Left lobe of liver (tissue), 2 donors: ENCODE results near the gene TRAPPC3L. TPM values are rescaled to one million over a fixed set of nuclear protein-coding genes. Genes with fewer than 3 reads are reported as not detected.

ENCODE experiments used
- ATAC-seq: fragments of 200-7000 bp; cut with Tn5 transposase; one replicate; pipeline ENCODE4 v1.9.1; 2020; ENCODE audit warnings: mild to moderate bottlenecking, moderate library complexity
- DNase-seq: peaks from one replicate; pipeline ENCODE4 v3.0.0-alpha.2; 2020; ENCODE audit warnings: low spot score
- total RNA-seq: library from RNA; stranded (reverse); gene quantifications from one replicate; pipeline ENCODE4 v1.2.1, GENCODE V29; 2021
- donor health status: DM: no; HTN: no; CAD: no; lungs with moderate emphysema.
- donor health status: DM: no; HTN: yes; CAD: no.

TRAPPC3L gene
- total RNA-seq, 1 donor from 2014 or later, result not detected

DNA sequence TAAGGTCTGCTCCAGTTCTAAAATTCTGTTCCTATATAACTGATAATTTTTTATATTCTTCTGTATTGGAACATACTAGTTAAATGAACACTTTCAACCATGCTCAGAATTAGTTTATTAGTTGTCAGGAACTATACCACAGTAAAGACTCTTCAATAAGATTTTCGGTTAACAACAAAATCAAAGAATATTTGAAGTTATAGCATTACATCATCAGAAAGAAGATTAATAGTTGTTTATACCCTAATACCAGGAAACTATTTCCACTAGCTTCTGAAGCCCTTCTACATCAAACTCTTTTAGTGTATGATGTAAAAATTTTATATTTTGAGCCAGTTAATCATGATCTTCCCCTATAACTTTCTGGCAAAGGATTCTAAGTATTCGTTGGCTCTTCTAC lies 14.6 kb upstream of the TRAPPC3L start:
- DNase-seq (no peak), ATAC-seq (no peak)

DNA sequence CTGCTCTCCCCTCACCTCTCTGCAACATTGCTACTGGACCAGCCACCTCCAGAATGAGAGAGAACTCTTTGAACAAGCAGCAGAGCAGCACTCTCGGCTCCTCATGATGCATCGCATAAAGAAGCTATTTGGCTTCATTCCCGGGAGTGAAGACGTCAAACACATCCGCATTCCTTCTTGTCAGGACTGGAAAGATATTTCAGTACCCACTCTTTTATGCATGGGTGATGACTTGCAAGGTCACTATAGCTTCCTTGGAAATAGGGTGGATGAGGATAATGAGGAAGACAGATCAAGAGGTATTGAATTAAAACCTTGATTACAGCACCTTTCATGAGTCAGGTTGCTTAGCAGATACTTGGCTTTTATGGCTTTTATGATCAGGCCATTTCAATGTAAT lies 12.4 kb upstream of the TRAPPC3L start:
- ATAC-seq (peak; percentile 19), DNase-seq (no peak)

DNA sequence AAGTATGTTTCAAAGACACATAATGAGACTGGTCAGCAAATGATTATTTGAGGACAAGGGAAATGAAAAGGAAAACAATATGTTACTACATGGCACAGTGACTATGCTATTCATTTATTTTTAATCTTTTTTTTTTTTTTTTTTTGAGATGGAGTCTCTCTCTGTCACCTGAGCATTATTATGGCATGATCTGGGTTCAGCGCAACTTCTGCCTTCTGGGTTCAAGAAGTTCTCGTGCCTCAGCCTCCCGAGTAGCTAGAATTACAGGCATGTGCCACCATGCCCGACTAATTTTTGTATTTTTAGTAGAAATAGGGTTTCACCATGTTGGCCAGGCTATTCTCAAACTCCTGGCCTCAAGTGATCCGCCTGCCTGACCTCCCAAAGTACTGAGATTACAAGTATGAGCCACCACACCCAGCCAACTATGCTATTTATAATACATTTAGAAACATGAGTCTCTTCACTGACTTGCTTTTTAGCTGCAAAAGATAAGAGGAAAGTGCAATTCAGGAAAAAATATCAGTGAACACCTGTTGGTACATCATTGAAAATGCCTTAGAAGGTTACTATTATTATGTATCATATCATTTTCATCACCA lies 11.4 kb upstream of the TRAPPC3L start:
- DNase-seq (no peak), ATAC-seq (no peak)

GRCh38 chr6:116556065-116556464 lies 10.6 kb upstream of the TRAPPC3L start:
- ATAC-seq, result no peak
- no peak for DNase-seq

DNA sequence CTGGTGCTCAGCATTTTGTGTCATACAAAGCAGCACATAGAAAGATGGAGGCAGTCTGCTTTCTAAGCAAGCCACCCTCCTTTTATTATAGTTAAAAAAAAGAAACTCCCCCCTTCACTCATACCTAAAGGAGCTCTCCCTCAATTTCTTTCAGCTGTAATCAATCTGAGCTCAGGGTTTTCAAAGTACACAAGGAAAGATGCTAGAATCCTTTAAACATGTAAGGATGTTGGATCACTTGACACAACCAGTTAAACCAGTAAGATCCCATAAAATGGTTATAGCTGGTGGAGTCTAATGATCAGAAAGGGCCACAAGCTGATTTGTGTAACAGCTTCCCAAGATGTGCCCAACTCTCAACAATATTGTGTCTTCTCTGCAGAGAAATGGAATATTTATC lies 8.0 kb upstream of the TRAPPC3L start, which contains the start of gene CALHM4:
CALHM4 (plus strand) TSS at position 301 of the 400 bp plus-strand sequence; CDS start at position 344, 43 bp downstream.
- ATAC-seq (no peak), DNase-seq (no peak)

DNA sequence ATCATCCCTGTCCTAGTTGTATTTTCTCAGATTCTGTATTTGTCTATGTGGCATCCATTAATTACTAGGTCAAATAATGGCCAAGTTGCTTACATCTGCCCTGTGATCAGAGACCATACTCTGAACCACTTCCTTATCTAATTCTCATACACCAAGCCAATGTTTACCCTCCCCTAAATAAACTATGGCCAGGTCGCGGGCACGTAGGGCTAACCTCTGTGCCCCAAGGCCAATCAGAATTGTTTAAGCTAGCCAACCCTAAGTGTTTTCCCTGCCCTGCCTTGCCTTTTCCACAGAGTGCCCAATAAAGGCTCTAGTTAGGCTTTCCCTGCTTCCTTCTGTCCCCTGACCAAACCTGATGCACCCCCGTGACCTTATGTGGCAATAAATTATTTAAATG lies 5.3 kb upstream of the TRAPPC3L start:
- ATAC-seq (peak; percentile 87), DNase-seq (no peak)

DNA sequence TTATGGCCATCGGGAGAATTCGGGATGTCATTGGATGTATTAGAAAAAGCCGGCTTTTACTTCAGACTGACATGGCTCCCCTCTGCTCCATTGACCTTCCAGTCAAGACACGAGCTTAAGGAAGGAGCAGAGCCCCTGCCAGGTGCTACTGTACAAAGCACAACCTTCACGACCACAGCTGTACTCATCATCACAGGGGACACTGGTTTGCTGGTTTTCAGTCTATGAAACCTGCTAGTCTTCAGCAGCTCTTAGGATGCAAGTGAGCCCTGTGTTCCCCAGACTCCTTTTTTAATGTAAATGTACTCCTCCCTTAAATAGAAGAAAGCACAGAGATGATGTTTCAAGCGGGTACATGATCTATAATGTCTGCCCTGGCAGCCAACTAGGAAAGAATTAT lies 1.9 kb upstream of the TRAPPC3L start:
- DNase-seq, result no peak
- no peak for ATAC-seq

DNA sequence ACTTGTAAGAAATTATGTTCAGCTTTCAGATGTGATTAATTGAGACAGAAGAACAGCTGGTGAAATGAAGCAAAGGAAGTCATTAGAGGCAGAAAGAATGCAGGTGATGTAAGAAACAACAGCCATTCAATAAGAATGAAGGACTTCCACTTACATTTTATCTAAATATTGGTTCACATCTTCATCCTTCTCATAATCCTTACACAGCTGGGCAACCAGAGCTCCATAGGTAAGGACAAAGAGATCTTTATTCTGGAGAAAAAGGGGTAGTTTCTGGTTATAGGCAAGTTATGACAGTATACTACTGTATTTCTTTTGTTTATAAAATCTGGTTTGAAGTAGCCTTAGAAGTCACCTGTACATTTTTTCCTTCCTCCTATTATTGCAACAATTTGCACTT lies 2.3 kb downstream of the TRAPPC3L start:
- ATAC-seq, result no peak
- DNase-seq, result no peak

- ATAC-seq (no peak), DNase-seq (no peak)
Observed at GRCh38 chr6:116542426-116542825, 3.1 kb downstream of the TRAPPC3L start.

- ATAC-seq, result peak; percentile 89
- no peak for DNase-seq
Observed at GRCh38 chr6:116536216-116536621, 9.3 kb downstream of the TRAPPC3L start.

DNA sequence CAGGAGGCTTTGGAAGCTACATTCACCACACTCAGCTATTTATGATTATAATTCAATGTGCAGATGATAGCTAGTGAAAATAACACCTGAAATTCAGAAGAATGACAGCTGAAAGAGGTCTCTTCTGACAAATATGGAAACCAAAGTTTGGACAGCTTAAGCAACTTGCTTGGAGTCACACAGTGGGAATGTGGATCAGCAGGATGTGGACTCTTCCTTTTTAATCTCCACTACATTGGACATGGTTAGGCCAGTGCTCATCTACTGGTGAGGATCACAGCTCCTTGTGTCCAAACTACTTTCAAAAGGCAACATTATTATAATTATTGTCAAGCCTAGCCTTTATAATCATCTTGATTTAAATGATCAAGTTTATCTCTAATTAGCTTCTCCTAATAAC lies 10.4 kb downstream of the TRAPPC3L start:
- ATAC-seq, result no peak
- no peak for DNase-seq

DNA sequence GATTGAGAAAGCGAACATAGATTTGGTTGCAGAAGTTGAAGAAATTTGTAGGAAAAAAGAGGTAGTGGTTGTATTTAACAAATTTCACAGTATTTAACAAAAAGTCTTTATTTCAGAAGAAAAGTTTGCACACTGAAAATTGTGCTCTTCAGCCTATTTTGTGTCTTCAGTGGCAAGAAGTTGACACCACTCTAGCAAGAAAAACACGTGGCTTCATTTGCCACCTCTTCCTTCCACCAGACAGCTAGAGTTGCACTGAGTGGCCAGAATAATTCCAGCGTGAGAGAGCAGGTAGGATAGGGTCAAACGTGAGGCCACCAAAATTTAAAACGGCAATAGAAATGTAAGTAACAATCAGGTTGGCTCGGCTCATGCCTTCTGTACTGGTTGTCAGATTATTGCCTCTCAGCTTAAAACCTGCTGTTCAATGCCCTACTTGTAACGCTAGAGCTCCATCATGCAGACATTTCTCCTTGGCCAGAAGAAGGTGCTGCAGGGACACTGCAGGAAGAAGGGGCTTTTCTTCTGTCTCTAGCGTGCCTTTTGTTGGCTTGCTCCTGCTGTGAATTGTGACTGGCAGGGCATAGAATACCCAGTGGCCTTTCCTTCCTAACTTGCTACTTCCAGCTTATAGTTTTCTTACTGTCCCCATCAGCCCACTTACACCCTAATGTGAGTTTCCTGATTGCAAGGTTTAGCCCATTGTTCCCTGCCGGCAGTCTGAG lies 12.1 kb downstream of the TRAPPC3L start:
- ATAC-seq (no peak), DNase-seq (no peak)

DNA sequence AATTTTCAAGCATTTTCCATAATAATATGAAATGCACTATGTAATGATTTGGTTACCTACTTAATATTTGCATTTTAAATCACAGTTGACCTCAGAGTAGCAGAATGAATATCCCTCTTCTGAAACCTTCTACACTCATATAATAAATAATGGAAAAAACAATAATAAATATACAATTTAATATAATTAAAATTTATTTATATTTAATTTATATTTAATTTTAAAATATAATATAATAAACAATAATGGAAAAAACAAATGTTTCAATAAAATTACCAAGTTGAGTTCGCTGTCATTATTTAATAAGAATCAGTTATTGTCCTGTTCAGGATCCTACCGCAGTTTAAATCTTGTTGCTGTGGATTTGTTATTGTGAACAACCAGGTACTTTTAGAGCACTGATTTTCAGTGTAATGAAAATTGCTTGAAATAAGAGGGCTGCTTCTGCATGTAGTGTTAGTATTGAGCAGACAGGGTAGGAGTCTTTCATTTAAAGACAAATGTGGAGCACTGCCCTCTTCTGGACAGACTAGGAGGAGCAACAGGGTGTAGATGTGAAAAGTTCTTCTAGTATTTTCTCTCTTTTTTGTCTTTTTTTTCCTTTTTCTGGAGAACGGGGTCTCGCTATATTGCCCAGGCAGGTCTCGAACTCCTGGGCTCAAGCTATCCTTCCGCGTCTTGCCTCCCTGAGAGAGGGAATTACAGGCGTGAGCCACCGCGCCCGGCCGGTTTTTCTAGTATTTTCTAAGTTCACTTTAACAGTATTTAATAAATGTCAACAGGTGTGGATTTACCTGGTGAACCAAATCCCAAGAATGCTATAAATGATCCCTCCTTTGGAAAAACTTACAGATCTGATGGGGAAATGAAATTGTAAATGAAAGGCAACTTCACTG lies 13.6 kb downstream of the TRAPPC3L start:
- ATAC-seq (peak; percentile 92), DNase-seq (peak; percentile 46)

GRCh38 chr6:116530436-116530835 lies 15.0 kb downstream of the TRAPPC3L start:
- ATAC-seq (no peak), DNase-seq (no peak)

GRCh38 chr6:116529466-116530290 lies 15.8 kb downstream of the TRAPPC3L start:
- ATAC-seq (no peak), DNase-seq (no peak)

DNA sequence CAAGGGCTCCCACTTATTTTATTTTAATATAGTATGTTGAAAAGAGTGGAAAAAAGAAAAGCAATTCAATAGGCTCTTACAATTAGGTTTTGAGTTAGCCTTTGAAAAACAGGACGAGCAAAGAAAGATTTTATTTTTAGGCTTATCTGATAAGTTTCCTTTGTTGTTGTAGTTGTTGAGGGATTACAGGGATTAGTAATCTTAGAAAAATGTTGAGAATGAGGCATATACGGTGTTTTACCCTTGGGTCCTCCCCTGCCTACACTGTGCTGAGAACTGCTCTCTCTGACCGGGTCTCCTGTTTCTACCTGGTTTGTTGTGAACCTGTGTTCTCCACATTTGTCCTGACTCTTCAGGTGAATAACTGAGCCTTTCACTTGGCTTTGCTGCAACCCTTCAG lies 16.7 kb downstream of the TRAPPC3L start:
- ATAC-seq (no peak), DNase-seq (no peak)

DNA sequence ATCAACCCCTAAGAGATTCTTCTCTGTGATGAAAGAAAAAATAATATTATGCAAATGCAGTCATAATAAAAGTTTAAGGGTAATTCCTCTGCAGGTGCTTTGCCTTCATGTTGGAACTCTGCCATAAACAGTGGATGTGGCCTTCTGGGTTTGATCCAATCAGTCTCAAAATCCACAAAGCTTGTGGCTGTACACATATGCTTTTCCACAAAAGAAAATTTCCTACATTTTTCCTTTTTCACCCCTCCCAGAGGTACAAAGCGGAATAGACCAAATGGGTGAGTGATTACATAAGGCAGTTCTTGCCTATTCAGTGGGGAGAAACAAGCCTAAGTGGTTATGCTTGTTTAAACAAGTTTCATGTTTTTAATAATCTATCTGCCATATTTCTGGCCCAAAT lies 17.4 kb downstream of the TRAPPC3L start:
- DNase-seq (no peak), ATAC-seq (no peak)

DNA sequence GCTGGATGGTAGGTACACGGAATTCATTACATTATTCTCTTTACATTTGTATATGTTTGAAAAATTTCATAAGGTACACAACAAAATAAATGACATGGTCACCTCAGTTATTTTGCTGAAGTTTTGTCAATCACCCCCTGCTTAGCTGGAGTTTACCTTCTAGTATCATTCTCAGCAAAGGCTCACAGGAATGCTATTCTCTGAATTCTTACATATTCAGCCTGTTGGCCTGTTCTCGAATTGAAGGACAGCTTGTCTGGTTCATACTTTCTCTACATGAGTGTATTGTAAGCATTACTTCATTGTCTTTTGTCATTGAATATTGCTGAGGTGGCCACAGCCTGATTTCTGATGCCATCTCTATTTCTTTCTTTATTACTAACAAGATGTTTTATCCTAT lies 21.2 kb downstream of the TRAPPC3L start:
- no peak for DNase-seq
- no peak for ATAC-seq

- DNase-seq (no peak), ATAC-seq (no peak)
Observed at GRCh38 chr6:116522896-116523295, 22.6 kb downstream of the TRAPPC3L start.

DNA sequence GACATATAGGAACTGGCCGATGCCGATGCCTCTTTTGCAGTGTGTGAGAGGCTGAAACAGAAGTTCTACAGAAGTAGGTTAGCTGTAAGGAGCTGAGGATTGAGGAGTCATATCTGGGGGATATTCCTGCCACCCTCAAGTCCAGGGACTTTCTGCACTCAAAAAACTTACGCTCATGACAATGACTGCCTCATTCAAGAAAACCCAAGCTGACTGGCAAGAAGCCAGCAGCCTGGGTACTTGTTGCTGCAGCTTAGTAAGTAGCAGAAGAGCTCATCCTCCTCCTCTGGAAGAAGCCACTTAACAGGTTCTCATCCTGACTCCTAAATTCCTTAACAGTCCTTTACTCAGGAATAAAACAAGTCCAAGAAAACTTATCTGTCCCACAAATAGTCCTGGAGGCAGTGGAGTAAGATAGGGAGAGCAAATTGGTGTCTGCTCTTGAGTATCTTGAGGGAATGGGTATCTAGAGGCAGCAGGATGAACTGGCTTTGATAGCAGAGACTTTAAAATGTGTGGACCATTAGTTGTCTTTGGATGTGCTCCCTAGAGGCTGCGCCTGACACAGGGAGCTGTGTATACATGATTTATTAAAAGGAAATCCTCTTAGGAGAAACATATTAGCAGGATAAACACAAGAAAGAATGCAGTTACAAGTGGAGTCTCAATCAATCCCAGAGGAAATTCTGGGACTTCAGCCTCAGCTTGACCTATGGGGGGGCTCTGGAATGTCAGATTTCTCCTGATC lies 26.7 kb downstream of the TRAPPC3L start:
- no peak for DNase-seq
- no peak for ATAC-seq
